GM19463 (cell line): ENCODE data around the gene SEPTIN1.

ENCODE experiments used
- ATAC-seq: cut with Tn5 transposase; IDR thresholded peaks from one replicate; pipeline ENCODE4 v1.9.1; 2021; ENCODE audit warnings: mild to moderate bottlenecking, moderate library complexity; ENCODE audit not compliant: unreplicated experiment

Gene SEPTIN1

GRCh38 chr16:30377050-30377811 is 5.1 kb downstream of the SEPTIN1 start:
- ATAC-seq, result no peak

GRCh38 chr16:30376461-30376902 is 5.9 kb downstream of the SEPTIN1 start:
- no peak for ATAC-seq

- no peak for ATAC-seq
Observed at GRCh38 chr16:30375864-30376263, 6.5 kb downstream of the SEPTIN1 start.

- ATAC-seq, result no peak
Observed at GRCh38 chr16:30374538-30374937, 7.8 kb downstream of the SEPTIN1 start, which contains the start of gene MYL11. MYL11 (plus strand) TSS chr16:30374802; CDS start chr16:30374858, 56 bp downstream.

GRCh38 chr16:30372725-30373124 is 9.6 kb downstream of the SEPTIN1 start:
- no peak for ATAC-seq

- no peak for ATAC-seq
Observed at GRCh38 chr16:30372038-30372712, 10.2 kb downstream of the SEPTIN1 start.

GRCh38 chr16:30371248-30371816 is 11.0 kb downstream of the SEPTIN1 start:
- ATAC-seq, result no peak

GRCh38 chr16:30370456-30371247 is 11.7 kb downstream of the SEPTIN1 start, which contains the start of gene TBC1D10B:
TBC1D10B (minus strand) TSS chr16:30370494; CDS start chr16:30370183, 311 bp downstream.
- ATAC-seq, result peak; percentile 75

- peak; percentile 3 for ATAC-seq
Observed at GRCh38 chr16:30369938-30370455, 12.4 kb downstream of the SEPTIN1 start.

- ATAC-seq, result no peak
Observed at GRCh38 chr16:30369091-30369937, 13.0 kb downstream of the SEPTIN1 start.

- ATAC-seq, result no peak
Observed at GRCh38 chr16:30368792-30369090, 13.6 kb downstream of the SEPTIN1 start.

- no peak for ATAC-seq
Observed at GRCh38 chr16:30368122-30368791, 14.1 kb downstream of the SEPTIN1 start.

- no peak for ATAC-seq
Observed at GRCh38 chr16:30367349-30368009, 14.9 kb downstream of the SEPTIN1 start.

- ATAC-seq, result no peak
Observed at GRCh38 chr16:30366511-30366910, 15.8 kb downstream of the SEPTIN1 start.

GRCh38 chr16:30365200-30365599 is 17.2 kb downstream of the SEPTIN1 start:
- no peak for ATAC-seq

GRCh38 chr16:30361180-30361579 is 21.2 kb downstream of the SEPTIN1 start:
- ATAC-seq, result no peak

GRCh38 chr16:30359871-30360170 is 22.5 kb downstream of the SEPTIN1 start:
- ATAC-seq, result no peak

GRCh38 chr16:30358990-30359870 is 23.1 kb downstream of the SEPTIN1 start:
- no peak for ATAC-seq
